Testis (tissue), 3 donors: ENCODE results near the gene PARP4. TPM values are rescaled to one million over a fixed set of nuclear protein-coding genes. Genes with fewer than 3 reads are reported as not detected.
"Not testable (repeated sequence)": the region's sequence is repeated elsewhere in the genome, so short reads cannot be mapped to it uniquely, and the experiment has no call there.

ENCODE experiments used
- DNase-seq: peaks from one replicate; pipeline ENCODE4 v3.0.0-alpha.2; 2019
- H3K27ac ChIP-seq, 2 donors: fragments of 200-600 bp; sonication (generic); one replicate each; pipeline ENCODE4 v1.5.1; 2019
- H3K27me3 ChIP-seq: fragments of 200-600 bp; sonication (generic); one replicate; pipeline ENCODE4 v1.5.1; 2019
- H3K36me3 ChIP-seq: fragments of 200-600 bp; sonication (generic); one replicate; pipeline ENCODE4 v1.5.1; 2017; ENCODE audit warnings: low read depth; ENCODE audit errors: missing control alignments
- H3K4me1 ChIP-seq: fragments of 200-600 bp; sonication (generic); one replicate; pipeline ENCODE4 v1.5.1; 2019
- H3K4me3 ChIP-seq, 2 donors: fragments of 200-600 bp; sonication (generic); one replicate each; pipeline ENCODE4 v1.5.1; 2017 to 2019
- H3K9me3 ChIP-seq: fragments of 200-600 bp; sonication (generic); one replicate; pipeline ENCODE4 v1.5.1; 2017
- CTCF ChIP-seq, 3 experiments: fragments of 450-650 bp in 2 of 3; fragments of 200-600 bp in 1 of 3; sonication (generic) in 1 of 3; IDR thresholded peaks; one replicate each; pipeline ENCODE4 v1.5.1; 2016 to 2019; ENCODE audit warnings: antibody characterized with exemption in 3 of 3, mild to moderate bottlenecking in 2 of 3, moderate library complexity in 1 of 3
- POLR2A ChIP-seq: fragments of 450-650 bp; IDR thresholded peaks from one replicate; pipeline ENCODE4 v1.6.1; 2017; ENCODE audit warnings: antibody characterized with exemption, mild to moderate bottlenecking, moderate library complexity
- WGBS, 2 donors: methylation state at CpG; one replicate each; pipeline ENCODE4 v1.1.5; 2018; 5-methylcytosine and 5-hydroxymethylcytosine counted together
- intact Hi-C: fragments of 100-400 bp; cut with DNase I; formaldehyde crosslinking; loops from one replicate; pipeline ENCODE4 v1.15.1; 2023; ENCODE audit warnings: low total_unique reads
- polyA plus RNA-seq: library from polyadenylated mRNA; stranded (reverse); fragments of 350-450 nt; fragmentation: Illumina TruSeq; extraction: RNeasy Lipid Tissue Mini Kit (QIAGEN cat#74804); gene quantifications from one replicate; pipeline ENCODE4 v1.2.3, GENCODE V29; 2014; ENCODE audit warnings: low read depth, low replicate concordance; ENCODE audit not compliant: insufficient read depth
- total RNA-seq, 2 donors: library from RNA; depleted of rRNA; stranded (reverse); fragments of >200 nt; gene quantifications; one replicate each; pipeline ENCODE4 v1.2.3, GENCODE V29; 2016

PARP4 gene
- total and polyA plus RNA-seq, 3 donors from 2014 or later, result 21.3 to 43.6 (median 37.9) TPM

DNA sequence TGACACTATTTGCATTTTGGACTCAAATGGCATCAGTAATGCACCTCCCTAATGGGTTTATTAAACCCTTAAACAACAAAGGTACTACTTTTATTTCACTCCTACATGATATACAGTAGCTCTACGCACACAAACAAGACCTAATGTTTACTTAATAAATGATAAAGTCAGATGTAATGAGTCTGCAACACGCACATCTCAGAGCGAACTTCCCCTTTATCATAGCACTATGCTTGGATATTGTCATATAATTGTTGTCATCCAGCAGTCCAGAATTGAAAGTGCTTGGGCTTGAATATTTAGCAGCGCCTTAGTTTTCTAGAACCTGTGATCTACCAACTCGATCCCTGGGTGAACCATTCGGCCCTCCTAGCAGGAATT lies 772 bp downstream of the PARP4 start:
- Histone ChIP-seq H3K36me3 (no peaks in the 10 kb centered on the region), H3K4me1 (peaks cover 16% of the 10 kb centered on the region), H3K4me3 (peak overlapping the region; percentile 79 to 87), H3K27me3 (no peaks in the 10 kb centered on the region), H3K9me3 (no peaks in the 10 kb centered on the region), H3K27ac (peak overlapping the region; percentile 77 to 85)
- intact Hi-C loops, result no loop called here
- 3 to 8% methylated on average over 6 of the region's 6 CpGs for WGBS, 2 donors
- TF ChIP-seq POLR2A (no peak), CTCF (IDR thresholded peaks at IDR 0.05) (no peak)
- DNase-seq, result peak; percentile 42

GRCh38 chr13:24511019-24511815 lies 1.4 kb downstream of the PARP4 start:
- WGBS, 2 donors, result 55 to 66% methylated on average over 22 of the region's 22 CpGs
- no peak for TF ChIP-seq CTCF (IDR thresholded peaks at IDR 0.05)
- no peak for TF ChIP-seq POLR2A

GRCh38 chr13:24506698-24507335 lies 5.8 kb downstream of the PARP4 start:
- no peak for TF ChIP-seq POLR2A
- TF ChIP-seq CTCF (IDR thresholded peaks at IDR 0.05), result no peak
- intact Hi-C loops, result no loop called here
- H3K9me3 ChIP-seq, result no peaks in the 10 kb centered on the region
- no peak for DNase-seq
- H3K4me1 ChIP-seq, result peaks cover 16% of the 10 kb centered on the region
- WGBS, 2 donors, result 86 to 89% methylated on average over 24 to 50 of the region's 50 CpGs
- H3K27ac ChIP-seq, result peak overlapping the region in 1 of 2 donors; percentile 33
- H3K27me3 ChIP-seq, result no peaks in the 10 kb centered on the region
- no peaks in the 10 kb centered on the region for H3K36me3 ChIP-seq
- peak overlapping the region; percentile 39 to 54 for H3K4me3 ChIP-seq

More at GRCh38 chr13:24511019-24511815, 1.4 kb downstream of the PARP4 start:
- H3K27ac ChIP-seq, result peak overlapping the region; percentile 77 to 85
- H3K9me3 ChIP-seq, result no peaks in the 10 kb centered on the region
- intact Hi-C loops, result no loop called here
- H3K27me3 ChIP-seq, result no peaks in the 10 kb centered on the region
- no peaks in the 10 kb centered on the region for H3K36me3 ChIP-seq
- peak overlapping the region; percentile 79 to 87 for H3K4me3 ChIP-seq
- H3K4me1 ChIP-seq, result peaks cover 16% of the 10 kb centered on the region
- DNase-seq, result no peak

DNA sequence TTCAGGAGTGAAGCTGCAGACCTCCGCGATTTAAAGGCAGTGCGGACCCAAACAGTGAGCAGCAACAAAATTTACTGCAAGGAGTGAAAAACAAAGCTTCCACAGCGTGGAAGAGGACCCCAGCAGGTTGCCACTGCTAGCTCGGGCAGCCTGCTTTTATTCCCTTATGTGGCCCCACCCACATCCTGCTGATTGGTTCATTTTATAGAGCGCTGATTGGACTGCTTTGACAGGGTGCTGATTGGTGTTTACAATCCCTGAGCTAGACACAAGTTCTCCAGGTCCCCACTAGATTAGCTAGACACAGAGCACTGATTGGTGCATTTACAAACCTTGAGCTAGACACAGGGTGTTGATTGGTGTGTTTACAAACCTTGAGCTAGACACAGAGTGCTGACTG lies 6.3 kb downstream of the PARP4 start:
- Histone ChIP-seq H3K4me1 (peaks cover 13% of the 10 kb centered on the region), H3K4me3 (peak overlapping the region; percentile 39 to 54)
- H3K9me3 ChIP-seq, H3K27me3 ChIP-seq, intact Hi-C loops, H3K27ac ChIP-seq, H3K36me3 ChIP-seq: not testable (repeated sequence)
- DNase-seq, result peak; percentile 78
- WGBS, 2 donors, result 69 to 92% methylated on average over 6 of the region's 6 CpGs

GRCh38 chr13:24505756-24506155 lies 6.8 kb downstream of the PARP4 start:
- no peak for DNase-seq
- no peak for TF ChIP-seq POLR2A
- Histone ChIP-seq H3K36me3 (no peaks in the 10 kb centered on the region), H3K27ac (no peak overlapping the region), H3K4me1 (peaks cover 13% of the 10 kb centered on the region), H3K4me3 (peak overlapping the region; percentile 39 to 54), H3K27me3 (no peaks in the 10 kb centered on the region), H3K9me3 (no peaks in the 10 kb centered on the region)
- intact Hi-C loops, result no loop called here
- 51 to 82% methylated on average over 4 to 20 of the region's 20 CpGs for WGBS, 2 donors
